Body of pancreas (tissue), 4 donors: ENCODE data around the gene DLX1. TPM values are rescaled to one million over a fixed set of nuclear protein-coding genes. Genes with fewer than 3 reads are reported as not detected.
"Not testable (repeated sequence)": the region's sequence is repeated elsewhere in the genome, so short reads cannot be mapped to it uniquely, and the experiment has no call there.

Source experiments
- ATAC-seq: fragments of 150-250 bp; one replicate; pipeline ENCODE4 v1.9.1; 2016
- DNase-seq, 4 donors: peaks; one replicate each; pipeline ENCODE4 v3.0.0-alpha.2; 2019
- H3K27ac ChIP-seq, 4 donors: fragments of 200-600 bp; sonication (generic); 1 replicate in 3 of 4; 2 replicates in 1 of 4; pipeline versions ENCODE4 v1.5.1 to v1.6.1; 2016 to 2019; ENCODE audit warnings: mild to moderate bottlenecking in 1 of 4, mixed read lengths in 1 of 4, moderate library complexity in 1 of 4
- H3K27me3 ChIP-seq, 2 donors: fragments of 200-600 bp; sonication (generic); one replicate each; pipeline ENCODE4 v1.6.0; 2016; ENCODE audit warnings: mild to moderate bottlenecking in 1 of 2
- H3K36me3 ChIP-seq, 2 donors: fragments of 200-600 bp; sonication (generic); replicated peaks in 1 of 2; 2 replicates each; pipeline ENCODE4 v1.5.1; 2016; ENCODE audit warnings: low read depth in 2 of 2; ENCODE audit not compliant: insufficient read depth in 1 of 2
- H3K4me1 ChIP-seq: fragments of 200-600 bp; sonication (generic); one replicate; pipeline ENCODE4 v1.6.0; 2016
- H3K4me3 ChIP-seq, 2 donors: fragments of 200-600 bp; sonication (generic); 1 replicate in 1 of 2; 2 replicates in 1 of 2; pipeline ENCODE4 v1.5.1; 2016 to 2019
- H3K9me3 ChIP-seq, 3 donors: fragments of 200-600 bp; sonication (generic); 1 replicate in 2 of 3; 2 replicates in 1 of 3; pipeline ENCODE4 v1.5.1; 2016
- POLR2A ChIP-seq, 3 donors: fragments of 450-650 bp; IDR thresholded peaks; one replicate each; pipeline ENCODE4 v1.6.1; 2016; ENCODE audit warnings: antibody characterized with exemption in 3 of 3, mild to moderate bottlenecking in 2 of 3
- WGBS, 2 donors: methylation state at CpG; one replicate each; pipeline ENCODE4 v1.1.5; 2017; 5-methylcytosine and 5-hydroxymethylcytosine counted together
- intact Hi-C: fragments of 100-400 bp; cut with DNase I; formaldehyde crosslinking; loops from one replicate; pipeline ENCODE4 v1.15.1; 2023
- total RNA-seq, 2 donors: library from RNA; depleted of rRNA; stranded (reverse); fragments of >200 nt; gene quantifications; one replicate each; pipeline ENCODE4 v1.1.0, GENCODE V29; 2016
- TF ChIP-seq, protein P1 (sequence below), 7 experiments: fragments of 450-650 bp in 4 of 7; fragments of 200-600 bp in 3 of 7; sonication (generic) in 3 of 7; IDR thresholded peaks; one replicate each; pipeline ENCODE4 v1.5.1; 2016 to 2019; ENCODE audit warnings: antibody characterized with exemption in 7 of 7

DLX1 gene
- total RNA-seq, 2 donors from 2014 or later = not detected

DNA sequence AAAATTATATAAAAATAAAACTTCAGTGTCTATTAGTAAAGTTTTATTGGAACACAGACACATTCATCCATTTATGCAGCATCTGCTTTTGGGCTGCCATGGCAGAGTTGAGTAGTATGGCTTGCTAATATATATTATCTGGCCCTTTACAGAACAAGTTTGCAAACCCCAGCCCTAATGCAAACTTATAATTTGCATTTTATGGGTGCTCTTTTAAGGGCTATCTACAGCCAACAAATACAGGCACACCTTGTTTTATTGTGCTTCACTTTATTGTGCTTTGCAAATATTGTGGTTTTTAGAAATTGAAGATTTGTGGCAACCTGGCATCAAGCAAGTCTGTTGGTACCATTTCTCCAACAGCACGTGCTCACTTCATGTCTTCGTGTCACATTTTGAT is 52.6 kb downstream of the DLX1 start:
- 64 to 76% methylated on average over 2 of the region's 2 CpGs for WGBS, 2 donors
- H3K4me1 ChIP-seq = no peaks in the 10 kb centered on the region
- no peak for ATAC-seq
- H3K27me3 ChIP-seq = no peaks in the 10 kb centered on the region
- no peaks in the 10 kb centered on the region for H3K36me3 ChIP-seq
- no peak for DNase-seq
- TF ChIP-seq, protein P1, sequence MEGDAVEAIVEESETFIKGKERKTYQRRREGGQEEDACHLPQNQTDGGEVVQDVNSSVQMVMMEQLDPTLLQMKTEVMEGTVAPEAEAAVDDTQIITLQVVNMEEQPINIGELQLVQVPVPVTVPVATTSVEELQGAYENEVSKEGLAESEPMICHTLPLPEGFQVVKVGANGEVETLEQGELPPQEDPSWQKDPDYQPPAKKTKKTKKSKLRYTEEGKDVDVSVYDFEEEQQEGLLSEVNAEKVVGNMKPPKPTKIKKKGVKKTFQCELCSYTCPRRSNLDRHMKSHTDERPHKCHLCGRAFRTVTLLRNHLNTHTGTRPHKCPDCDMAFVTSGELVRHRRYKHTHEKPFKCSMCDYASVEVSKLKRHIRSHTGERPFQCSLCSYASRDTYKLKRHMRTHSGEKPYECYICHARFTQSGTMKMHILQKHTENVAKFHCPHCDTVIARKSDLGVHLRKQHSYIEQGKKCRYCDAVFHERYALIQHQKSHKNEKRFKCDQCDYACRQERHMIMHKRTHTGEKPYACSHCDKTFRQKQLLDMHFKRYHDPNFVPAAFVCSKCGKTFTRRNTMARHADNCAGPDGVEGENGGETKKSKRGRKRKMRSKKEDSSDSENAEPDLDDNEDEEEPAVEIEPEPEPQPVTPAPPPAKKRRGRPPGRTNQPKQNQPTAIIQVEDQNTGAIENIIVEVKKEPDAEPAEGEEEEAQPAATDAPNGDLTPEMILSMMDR (IDR thresholded peaks at IDR 0.05) = no peak
- TF ChIP-seq POLR2A (IDR thresholded peaks at IDR 0.05) = no peak
- intact Hi-C loops = no loop called here
- H3K9me3 ChIP-seq = no peaks in the 10 kb centered on the region
- H3K27ac ChIP-seq = no peak overlapping the region
- H3K4me3 ChIP-seq = no peak overlapping the region

DNA sequence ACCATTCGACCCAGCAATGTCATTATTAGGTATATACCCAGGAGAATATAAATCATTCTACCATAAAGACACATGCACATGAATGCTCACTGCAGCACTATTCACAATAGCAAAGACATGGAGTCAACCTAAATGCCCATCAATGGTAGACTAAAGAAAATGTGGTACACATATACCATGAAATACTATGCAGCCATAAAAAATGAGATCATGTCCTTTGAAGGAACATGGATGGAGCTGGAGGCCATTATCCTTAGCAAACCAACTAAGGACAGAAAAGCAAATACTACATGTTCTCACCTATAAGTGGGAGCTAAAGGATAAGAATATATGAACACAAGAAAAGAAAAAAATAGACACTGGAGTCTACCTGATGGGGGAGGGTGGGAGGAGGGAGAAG is 53.4 kb downstream of the DLX1 start:
- intact Hi-C loops, DNase-seq, H3K4me1 ChIP-seq, H3K36me3 ChIP-seq, H3K9me3 ChIP-seq, H3K27me3 ChIP-seq, ATAC-seq, H3K27ac ChIP-seq, H3K4me3 ChIP-seq: not testable (repeated sequence)
- 32 to 59% methylated on average over 1 of the region's 1 CpG for WGBS, 2 donors

Other genes with a start within 250 kb of the DLX1 start
- 1 to 10 TPM; 4.9 to 8.0 TPM for gene SLC25A12, start 191.3 kb upstream of the DLX1 start, total RNA-seq
- 10 to 100 TPM in 1 of 2 donors, 1 to 10 TPM in 1; 5.6 to 21.5 TPM for gene HAT1, start 163.0 kb upstream of the DLX1 start, total RNA-seq
- gene METAP1D, start 85.6 kb upstream of the DLX1 start, total RNA-seq = 10 to 100 TPM in 1 of 2 donors, 1 to 10 TPM in 1; 9.9 to 40.9 TPM
- not detected for gene DLX2, start 17.4 kb downstream of the DLX1 start, total RNA-seq